GM18868 (cell line): ENCODE data around the gene NPAS3.

Experiments used
- ATAC-seq: cut with Tn5 transposase; IDR thresholded peaks from one replicate; pipeline ENCODE4 v1.9.1; 2021; ENCODE audit warnings: mild to moderate bottlenecking, moderate library complexity; ENCODE audit not compliant: unreplicated experiment

The NPAS3 gene

DNA sequence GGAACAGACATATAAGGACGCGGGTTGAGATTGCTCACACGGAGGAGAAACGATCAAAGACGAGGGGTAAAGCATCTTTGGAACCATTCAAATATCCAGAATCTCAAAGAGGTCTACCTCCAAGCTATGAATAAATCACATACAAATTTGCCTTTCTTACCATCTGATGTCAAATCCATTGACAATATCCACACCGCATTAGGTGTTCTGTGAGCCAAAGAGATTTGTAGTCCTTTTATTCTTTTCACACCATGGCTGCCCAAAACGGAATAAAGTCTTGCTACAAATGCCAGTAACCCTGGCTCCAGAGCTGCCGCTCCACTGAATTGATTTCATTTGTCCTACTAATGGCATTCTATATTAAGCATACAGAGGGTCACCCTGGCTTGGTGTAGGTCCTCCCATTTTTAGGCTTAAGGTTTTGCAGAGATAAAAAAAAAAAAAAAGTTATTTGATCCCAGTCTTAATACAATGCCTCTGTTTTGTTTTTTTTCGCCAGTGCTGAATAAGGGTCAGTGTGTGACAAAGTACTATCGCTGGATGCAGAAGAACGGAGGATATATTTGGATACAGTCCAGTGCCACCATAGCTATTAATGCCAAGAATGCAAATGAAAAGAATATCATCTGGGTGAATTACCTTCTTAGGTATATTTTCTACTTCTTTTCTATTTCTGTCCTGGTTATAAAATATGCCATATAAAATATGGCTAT, 854.9 kb downstream of the NPAS3 start:
- ATAC-seq: no peak

- no peak for ATAC-seq
Observed at GRCh38 chr14:33794791-33795305, 856.2 kb downstream of the NPAS3 start.

- ATAC-seq: no peak
Observed at GRCh38 chr14:33796356-33796755, 857.7 kb downstream of the NPAS3 start.

DNA sequence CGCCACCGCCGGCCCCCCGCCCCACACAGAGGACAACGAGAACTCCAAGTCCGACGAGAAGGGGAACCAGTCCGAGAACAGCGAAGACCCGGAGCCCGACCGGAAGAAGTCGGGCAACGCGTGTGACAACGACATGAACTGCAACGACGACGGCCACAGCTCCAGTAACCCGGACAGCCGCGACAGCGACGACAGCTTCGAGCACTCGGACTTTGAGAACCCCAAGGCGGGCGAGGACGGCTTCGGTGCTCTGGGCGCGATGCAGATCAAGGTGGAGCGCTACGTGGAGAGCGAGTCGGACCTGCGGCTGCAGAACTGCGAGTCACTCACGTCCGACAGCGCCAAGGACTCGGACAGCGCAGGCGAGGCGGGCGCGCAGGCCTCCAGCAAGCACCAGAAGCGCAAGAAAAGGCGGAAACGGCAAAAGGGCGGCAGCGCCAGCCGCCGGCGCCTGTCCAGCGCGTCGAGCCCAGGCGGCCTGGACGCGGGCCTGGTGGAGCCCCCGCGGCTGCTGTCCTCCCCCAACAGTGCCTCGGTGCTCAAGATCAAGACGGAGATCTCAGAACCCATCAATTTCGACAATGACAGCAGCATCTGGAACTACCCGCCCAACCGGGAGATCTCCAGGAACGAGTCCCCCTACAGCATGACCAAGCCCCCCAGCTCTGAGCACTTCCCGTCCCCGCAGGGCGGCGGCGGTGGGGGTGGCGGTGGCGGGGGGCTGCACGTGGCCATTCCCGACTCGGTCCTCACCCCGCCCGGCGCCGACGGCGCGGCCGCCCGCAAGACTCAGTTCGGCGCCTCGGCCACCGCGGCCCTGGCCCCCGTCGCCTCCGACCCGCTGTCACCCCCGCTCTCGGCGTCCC, 861.3 kb downstream of the NPAS3 start:
- no peak for ATAC-seq

DNA sequence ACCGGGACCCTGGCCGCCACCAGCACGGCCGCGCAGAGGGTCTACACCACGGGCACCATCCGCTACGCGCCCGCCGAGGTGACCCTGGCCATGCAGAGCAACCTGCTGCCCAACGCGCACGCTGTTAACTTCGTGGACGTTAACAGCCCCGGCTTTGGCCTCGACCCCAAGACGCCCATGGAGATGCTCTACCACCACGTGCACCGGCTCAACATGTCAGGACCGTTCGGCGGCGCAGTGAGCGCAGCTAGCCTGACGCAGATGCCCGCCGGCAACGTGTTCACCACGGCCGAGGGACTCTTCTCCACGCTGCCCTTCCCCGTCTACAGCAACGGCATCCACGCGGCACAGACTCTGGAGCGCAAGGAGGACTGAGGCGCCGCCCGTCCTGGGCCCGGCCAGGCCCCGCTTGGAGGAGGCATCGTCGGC, 862.1 kb downstream of the NPAS3 start:
- ATAC-seq: no peak

GRCh38 chr14:33802737-33803136, 864.1 kb downstream of the NPAS3 start:
- ATAC-seq: no peak

- ATAC-seq: no peak
Observed at GRCh38 chr14:33805593-33805992, 866.9 kb downstream of the NPAS3 start.

DNA sequence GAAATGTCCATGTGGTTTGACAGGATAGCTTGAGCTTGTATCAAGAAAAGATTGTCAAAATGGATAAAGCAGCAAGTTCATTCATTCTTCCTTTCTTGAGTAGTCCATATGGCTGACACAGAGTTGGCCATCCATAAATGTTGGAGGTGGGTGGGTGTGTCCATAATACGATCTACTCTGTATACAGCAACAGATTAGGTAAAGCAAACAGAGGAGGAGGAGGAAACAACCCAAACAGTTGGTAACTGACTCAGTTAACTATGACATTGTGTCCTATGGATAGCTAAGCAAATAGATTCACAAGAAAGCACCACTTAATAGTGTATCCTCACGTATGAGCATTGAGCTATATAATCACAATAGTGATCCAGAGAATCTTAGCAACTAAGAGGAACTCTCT, 868.2 kb downstream of the NPAS3 start:
- ATAC-seq: no peak

GRCh38 chr14:33808187-33808586, 869.5 kb downstream of the NPAS3 start:
- ATAC-seq: no peak

DNA sequence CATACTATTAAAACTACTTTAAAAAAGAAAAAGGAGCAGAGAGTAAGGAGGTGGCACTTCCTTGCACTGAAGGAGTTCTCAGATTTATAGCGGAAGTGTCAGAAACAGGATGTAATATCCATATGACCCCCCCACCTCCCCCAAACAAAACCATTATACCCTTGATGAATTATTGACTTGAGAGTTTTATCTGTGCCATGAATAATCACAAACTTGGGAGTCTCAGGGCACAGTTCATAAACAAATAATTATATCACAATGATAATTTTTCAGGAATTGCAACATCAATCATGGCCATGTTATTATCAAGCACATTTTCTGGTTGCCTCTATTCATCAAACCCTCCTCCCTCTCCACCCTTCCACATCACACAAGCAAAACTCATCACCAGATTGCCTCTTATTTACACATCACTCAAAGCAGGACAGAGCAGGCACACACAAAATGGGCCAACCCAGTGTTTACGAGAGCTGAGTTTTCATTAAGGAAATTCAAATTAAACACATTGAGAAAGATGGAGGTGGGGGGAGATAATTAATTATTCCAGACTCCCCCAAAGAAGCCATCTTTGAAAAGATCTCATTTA, 870.8 kb downstream of the NPAS3 start:
- ATAC-seq: no peak

DNA sequence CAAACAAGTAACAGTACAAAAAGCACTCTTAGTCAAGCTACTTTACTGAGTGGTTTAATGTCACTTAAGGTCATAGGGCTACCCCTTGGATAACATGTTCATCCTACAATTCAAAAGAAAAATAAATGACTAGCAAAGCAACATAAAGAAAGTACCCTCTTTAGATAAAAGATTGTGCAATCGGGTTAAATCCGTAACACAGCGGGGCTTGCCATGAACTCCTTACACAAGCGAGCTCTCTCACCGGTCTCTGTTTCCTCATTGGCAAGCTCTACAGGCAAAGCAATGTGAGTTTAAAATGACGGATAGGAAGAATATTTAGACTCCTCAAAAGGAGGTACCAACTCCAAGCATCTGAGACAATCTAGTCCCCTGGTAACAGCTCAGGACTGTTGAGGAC, 871.6 kb downstream of the NPAS3 start:
- ATAC-seq: no peak

DNA sequence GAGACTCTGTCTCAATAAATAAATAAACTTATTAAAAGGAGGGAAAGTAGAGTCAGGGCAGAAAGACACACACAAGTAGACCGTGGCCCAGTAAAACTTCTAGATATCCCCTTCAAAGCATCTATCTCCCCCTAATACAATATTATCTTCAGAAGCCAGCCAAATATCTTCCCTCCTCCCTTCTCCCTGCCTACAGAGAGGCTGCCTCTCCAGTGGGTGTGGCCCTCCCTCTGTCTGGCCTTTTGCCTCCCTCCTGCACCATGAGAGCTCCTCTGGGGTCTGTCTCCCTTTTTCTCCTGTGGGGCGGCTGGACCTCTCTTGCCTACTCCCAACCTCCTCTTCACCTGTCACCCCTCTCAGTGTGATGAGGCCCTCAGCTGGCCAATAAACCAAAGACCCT, 873.0 kb downstream of the NPAS3 start:
- no peak for ATAC-seq

- no peak for ATAC-seq
Observed at GRCh38 chr14:33812181-33812580, 873.5 kb downstream of the NPAS3 start.

DNA sequence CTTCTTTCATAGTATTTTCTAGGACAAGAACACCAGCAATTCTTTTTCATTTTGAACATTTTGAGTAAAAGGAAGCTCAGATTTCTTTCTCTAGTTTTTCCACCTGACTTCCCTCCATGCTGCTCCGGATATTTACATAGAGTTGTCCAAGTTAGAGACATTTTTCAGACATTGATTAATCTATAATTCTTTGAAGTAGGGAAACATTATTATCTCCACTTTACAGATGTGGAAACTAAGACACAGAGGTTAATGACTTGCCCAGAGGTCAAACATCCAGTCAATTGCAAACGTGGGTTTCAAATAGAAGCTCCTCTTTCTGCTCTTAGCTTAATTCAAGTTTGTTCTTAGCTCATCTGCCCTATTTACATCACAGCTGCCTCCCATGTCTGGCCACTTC, 873.9 kb downstream of the NPAS3 start:
- no peak for ATAC-seq

GRCh38 chr14:33814010-33814409, 875.3 kb downstream of the NPAS3 start:
- no peak for ATAC-seq

DNA sequence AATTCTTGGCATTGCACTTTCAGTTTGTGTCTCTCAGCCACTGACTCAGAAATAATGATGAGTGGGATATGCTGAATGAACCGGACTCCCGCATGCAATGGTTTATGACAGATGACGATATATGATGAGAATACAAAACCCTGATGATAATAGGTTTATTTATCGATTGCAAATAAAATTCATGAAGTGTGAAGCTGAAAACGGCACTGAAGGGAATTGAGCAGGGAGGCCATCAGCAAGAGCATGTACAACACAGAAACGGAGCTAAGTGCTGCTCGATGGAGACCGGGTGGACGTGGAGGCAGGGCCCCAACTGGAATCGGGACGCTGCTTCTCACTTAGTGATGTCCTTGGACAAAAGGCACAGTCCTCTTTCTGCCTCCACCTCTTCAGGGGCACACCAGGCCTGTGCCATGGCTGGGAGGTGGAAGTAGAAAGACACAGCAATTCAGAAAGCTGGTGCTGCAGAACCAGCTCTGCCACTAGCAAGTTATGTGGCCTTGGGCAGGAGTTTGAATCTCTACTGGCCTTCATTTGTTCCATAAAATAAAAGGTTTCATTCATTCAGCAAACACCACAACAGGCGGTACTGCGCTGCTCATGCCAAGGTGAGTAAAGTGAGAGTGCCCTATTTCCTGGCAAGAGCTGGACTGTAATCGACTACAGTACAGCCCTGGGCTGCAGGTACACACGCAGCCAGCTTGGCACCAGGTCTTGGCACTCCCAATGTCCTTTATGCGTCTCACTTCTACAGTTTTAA, 895.2 kb downstream of the NPAS3 start:
- ATAC-seq: no peak

DNA sequence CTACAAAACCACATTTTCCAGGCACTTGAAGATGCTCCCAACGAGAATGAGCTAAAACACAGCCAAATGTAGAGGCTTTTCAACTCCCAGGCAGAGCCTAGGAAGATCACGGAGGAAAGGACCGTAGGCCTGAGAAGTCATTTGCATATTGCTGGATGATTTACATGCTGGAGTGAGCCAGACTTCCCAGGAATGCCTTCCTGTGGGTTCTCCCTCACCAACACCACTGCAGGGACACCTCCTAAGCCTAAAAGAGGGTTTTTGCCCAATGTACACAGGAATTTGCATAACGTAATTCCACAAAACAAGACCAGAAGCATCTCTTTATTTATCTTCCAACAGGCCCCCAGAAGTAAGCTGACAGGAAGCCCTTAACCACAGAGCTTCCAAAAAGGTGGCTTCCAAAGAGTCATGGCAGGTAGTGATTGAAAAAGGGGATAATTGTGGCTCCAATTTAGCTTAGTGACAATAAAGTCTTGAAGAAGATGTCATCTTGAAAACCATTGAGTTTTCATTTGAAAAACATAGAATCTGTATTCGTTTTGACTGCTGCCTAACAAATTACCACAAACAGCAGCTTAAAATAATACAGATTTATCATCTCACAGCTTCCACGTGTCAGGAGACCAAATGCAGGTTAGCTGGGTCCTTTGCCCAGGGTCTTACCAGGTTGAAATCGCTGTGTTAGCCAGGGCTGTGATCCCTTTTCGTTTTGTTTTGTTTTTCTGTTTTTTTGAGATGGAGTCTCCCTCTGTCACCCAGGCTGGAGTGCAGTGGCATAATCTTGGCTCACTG, 896.0 kb downstream of the NPAS3 start:
- no peak for ATAC-seq

DNA sequence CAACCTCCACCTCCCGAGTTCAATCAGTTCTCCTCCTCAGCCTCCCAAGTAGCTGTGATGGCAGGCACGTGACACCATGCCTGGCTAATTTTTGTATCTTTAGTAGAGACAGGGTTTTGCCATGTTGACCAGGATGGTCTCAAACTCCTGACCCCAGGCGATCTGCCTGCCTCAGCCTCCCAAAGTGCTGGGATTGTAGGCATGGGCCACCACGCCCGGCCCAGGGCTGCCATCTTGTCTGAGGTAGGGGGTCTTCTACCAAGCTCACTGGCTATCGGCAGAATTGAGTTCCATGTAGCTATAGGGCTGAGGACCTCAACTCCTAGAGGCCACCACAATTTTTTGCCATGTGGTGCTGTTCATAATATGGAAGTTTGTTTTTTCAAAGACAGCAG, 896.6 kb downstream of the NPAS3 start:
- no peak for ATAC-seq

- no peak for ATAC-seq
Observed at GRCh38 chr14:33835677-33836076, 897.0 kb downstream of the NPAS3 start.

- ATAC-seq: no peak
Observed at GRCh38 chr14:33836203-33836899, 897.7 kb downstream of the NPAS3 start.
